GM10266 (cell line): ENCODE results near the gene TAS2R50.

ENCODE experiments used
- DNase-seq: peaks from one replicate; pipeline ENCODE4 v3.0.0; 2012; ENCODE audit errors: extremely low spot score
- TF ChIP-seq, protein P1 (sequence below): IDR thresholded peaks from 2 replicates; pipeline ENCODE4 v1.5.1; 2012; ENCODE audit warnings: mild to moderate bottlenecking, low read depth; ENCODE audit not compliant: control insufficient read depth, insufficient read depth; ENCODE audit errors: missing control alignments

Gene TAS2R50

DNA sequence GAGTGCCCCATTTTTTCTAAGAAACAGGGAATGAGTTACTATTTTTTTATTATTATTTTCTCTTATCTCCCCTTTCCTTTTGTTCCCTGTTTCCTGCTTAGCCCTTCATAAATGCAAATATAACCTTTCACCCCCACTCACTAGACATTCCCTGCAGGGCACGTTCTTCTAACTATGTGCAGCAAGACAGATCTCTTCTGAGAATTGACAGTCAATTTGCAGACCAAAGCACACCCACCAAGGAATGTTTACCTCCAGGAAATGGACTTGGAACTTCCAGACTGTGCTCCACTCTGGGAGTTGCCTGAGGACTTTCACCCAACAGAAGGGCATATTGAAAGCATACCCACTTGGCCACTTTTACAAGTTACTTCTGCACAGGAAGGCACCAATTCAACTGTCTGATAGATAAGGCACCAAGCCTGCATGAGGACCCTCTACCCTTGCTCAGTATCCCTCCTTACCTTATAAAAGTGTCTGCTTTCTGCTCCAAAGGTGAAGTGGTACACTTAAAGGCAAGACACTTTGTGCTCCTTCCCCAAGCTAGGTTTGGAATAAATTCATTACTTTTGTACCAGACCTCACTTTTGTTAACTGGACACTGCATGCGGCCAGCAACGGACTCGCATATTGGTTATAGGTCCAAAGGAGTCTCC lies 29.2 kb upstream of the TAS2R50 start:
- TF ChIP-seq, protein P1, sequence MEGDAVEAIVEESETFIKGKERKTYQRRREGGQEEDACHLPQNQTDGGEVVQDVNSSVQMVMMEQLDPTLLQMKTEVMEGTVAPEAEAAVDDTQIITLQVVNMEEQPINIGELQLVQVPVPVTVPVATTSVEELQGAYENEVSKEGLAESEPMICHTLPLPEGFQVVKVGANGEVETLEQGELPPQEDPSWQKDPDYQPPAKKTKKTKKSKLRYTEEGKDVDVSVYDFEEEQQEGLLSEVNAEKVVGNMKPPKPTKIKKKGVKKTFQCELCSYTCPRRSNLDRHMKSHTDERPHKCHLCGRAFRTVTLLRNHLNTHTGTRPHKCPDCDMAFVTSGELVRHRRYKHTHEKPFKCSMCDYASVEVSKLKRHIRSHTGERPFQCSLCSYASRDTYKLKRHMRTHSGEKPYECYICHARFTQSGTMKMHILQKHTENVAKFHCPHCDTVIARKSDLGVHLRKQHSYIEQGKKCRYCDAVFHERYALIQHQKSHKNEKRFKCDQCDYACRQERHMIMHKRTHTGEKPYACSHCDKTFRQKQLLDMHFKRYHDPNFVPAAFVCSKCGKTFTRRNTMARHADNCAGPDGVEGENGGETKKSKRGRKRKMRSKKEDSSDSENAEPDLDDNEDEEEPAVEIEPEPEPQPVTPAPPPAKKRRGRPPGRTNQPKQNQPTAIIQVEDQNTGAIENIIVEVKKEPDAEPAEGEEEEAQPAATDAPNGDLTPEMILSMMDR: no peak
- DNase-seq: no peak

DNA sequence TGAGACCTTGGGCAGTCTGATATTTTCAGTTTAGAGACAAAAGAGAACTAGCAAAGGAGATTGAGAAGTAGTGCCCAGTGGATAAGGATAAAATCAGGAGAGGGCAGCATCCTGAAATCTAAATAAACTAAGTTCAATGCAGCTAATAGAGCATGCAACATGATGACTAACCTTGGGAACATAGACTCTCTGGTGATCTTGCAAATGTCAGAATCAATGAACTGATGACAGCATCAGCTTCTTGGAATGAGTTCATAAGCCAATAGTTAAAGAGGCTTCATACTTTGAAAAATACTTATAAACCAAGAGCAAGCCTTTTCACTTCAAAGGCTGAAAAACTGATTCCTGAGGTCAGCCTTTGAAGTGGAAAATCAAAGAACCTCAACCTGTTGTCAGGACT lies 27.5 kb upstream of the TAS2R50 start:
- TF ChIP-seq, protein P1: no peak
- no peak for DNase-seq

DNA sequence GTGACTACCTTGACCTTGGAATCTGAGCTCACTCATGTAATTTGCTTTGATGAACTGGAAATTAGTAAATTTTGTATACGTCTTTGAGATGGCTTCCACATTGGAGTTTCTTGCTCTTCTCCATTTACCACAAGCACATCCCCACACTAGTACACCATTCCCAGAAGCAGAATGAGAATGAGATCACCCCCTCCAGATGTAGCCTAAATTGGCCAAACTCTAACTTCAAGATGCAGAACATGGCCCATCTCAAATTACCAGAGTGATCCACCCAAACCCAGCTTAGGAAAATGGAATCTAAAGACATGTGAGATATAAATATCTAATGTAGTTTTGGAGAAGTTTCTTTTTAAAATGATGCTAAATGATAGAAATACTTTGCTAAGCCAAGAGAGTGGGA lies 20.9 kb upstream of the TAS2R50 start:
- TF ChIP-seq, protein P1: no peak
- DNase-seq: no peak

DNA sequence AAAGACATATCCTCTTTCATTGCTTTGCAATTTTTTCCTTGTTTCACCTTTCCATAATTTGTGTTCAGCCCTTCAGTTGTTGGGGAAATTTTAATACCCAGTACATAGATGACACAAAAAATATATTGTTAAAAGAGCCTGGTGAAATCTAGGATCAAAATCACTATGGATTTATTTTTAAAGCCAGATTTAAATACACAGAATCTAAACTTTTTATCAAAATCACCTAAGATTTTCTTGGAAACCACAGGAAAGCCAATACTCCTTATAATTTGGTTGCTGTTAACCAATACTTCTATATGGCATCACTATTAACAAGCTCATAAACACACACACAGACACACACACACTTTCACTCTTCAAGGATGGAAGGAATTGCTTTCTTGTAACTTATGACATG lies 11.5 kb upstream of the TAS2R50 start, which contains the start of gene TAS2R20:
TAS2R20 (minus strand) TSS at position 101 of the 400 bp plus-strand sequence. CDS start 429 bp downstream, outside the sequence.
- TF ChIP-seq, protein P1: no peak
- DNase-seq: no peak

DNA sequence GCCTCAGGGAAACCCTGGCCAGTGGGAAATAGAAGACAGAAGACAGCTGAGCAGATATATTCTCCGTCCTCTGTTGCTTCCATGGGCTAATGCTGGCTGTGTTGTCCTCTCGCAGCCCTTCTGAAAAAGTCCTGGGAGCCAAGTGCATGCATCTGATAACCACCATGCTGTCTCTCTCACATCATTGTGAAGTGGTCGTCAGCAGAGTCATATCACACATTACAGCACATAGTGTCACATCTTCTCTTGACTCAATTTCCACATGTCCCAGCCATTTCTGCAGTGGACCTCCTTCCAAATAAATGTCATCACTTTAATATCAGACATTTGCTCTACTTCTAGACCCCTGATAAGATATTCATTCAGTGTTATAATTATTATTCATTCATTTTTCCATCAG lies 7.6 kb upstream of the TAS2R50 start:
- DNase-seq: no peak
- TF ChIP-seq, protein P1: no peak

DNA sequence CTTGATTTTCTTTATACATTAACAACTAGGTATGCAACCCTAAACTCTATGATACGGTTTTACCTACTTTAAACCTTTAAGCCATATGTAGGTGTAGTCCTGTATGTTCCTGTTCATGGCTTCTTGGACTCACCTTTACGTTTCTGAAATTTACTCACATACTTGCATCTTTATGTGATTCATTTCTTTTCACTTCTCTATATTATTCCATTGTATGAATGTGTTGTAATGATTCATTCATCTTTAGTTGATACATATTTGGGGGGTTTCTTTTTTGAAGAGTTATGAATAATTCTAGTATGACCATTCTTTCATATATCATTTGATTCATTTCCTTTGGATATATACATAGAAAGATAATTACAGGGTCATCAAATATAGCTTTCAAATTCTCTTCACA lies 2.4 kb upstream of the TAS2R50 start:
- TF ChIP-seq, protein P1: no peak
- no peak for DNase-seq

DNA sequence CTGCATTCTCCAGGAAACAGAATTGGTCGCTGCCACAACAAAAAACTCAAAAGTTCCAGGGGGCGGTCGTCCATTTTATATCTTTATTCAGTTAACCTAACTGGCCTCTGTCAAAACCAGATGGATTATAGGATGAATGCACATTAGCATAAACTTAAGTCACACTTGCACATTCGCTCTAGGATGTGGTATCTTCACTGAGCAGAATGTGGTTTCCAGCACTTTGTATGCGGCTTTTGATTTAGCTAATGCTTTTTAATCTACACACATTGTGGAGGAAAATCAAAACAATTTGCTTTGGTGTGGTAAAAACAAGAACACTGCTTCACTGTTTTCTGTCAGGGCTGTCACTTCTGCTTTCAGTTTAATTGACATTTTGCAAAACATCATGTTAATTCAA lies 4.5 kb downstream of the TAS2R50 start:
- TF ChIP-seq, protein P1: no peak
- DNase-seq: no peak
